ENCODE data around the gene LEO1.

GRCh38 chr15:51970132-51970817, 1.3 kb downstream of the LEO1 start:
- TF ChIP-seq POLR2AphosphoS5 (IDR thresholded peaks at IDR 0.05; ENCODE audit: low read depth, low read length) (no peak), POLR2A (IDR thresholded peaks at IDR 0.05; ENCODE audit: low read depth, low read length) (no peak)

All from GM12892 (cell line).